Skeletal muscle cell (primary cell): ENCODE data around the gene WRAP73.

Source experiments
- DNase-seq: peaks from one replicate; pipeline ENCODE4 v3.0.0-alpha.2; 2010; ENCODE audit warnings: low read depth
- H3K4me3 ChIP-seq: 2 replicates; pipeline ENCODE4 v1.5.1; 2011; ENCODE audit warnings: low read depth, mild to moderate bottlenecking, control low read depth, low read length, moderate library complexity

Gene WRAP73

GRCh38 chr1:3671371-3672180 lies 21.7 kb upstream of the WRAP73 start:
- H3K4me3 ChIP-seq, result no peak overlapping the region
- DNase-seq, result no peak

- no peak for DNase-seq
- no peak overlapping the region for H3K4me3 ChIP-seq
These were observed 20.9 kb upstream of the WRAP73 start for GRCh38 chr1:3670823-3671265.

- H3K4me3 ChIP-seq, result no peak overlapping the region
- no peak for DNase-seq
These were observed 20.1 kb upstream of the WRAP73 start for GRCh38 chr1:3669971-3670431.

- DNase-seq, result no peak
- no peak overlapping the region for H3K4me3 ChIP-seq
These were observed 19.5 kb upstream of the WRAP73 start for GRCh38 chr1:3669421-3669821.

- DNase-seq, result no peak
- no peak overlapping the region for H3K4me3 ChIP-seq
These were observed 18.8 kb upstream of the WRAP73 start for GRCh38 chr1:3668585-3669300.

GRCh38 chr1:3668148-3668547 lies 18.2 kb upstream of the WRAP73 start:
- H3K4me3 ChIP-seq, result no peak overlapping the region
- DNase-seq, result no peak

GRCh38 chr1:3664700-3665375 lies 14.9 kb upstream of the WRAP73 start:
- H3K4me3 ChIP-seq, result no peak overlapping the region
- DNase-seq, result no peak

GRCh38 chr1:3663999-3664699 lies 14.2 kb upstream of the WRAP73 start:
- H3K4me3 ChIP-seq, result no peak overlapping the region
- DNase-seq, result no peak

GRCh38 chr1:3662080-3662671 lies 12.3 kb upstream of the WRAP73 start:
- no peak for DNase-seq
- H3K4me3 ChIP-seq, result no peak overlapping the region

GRCh38 chr1:3661631-3662030 lies 11.7 kb upstream of the WRAP73 start:
- DNase-seq, result no peak
- no peak overlapping the region for H3K4me3 ChIP-seq

GRCh38 chr1:3660704-3661103 lies 10.8 kb upstream of the WRAP73 start:
- no peak for DNase-seq

GRCh38 chr1:3659093-3659492 lies 9.2 kb upstream of the WRAP73 start:
- H3K4me3 ChIP-seq, result no peak overlapping the region
- DNase-seq, result no peak

More at GRCh38 chr1:3660704-3661103, 10.8 kb upstream of the WRAP73 start:
- H3K4me3 ChIP-seq, result no peak overlapping the region

GRCh38 chr1:3658231-3658615 lies 8.3 kb upstream of the WRAP73 start:
- DNase-seq, result no peak
- H3K4me3 ChIP-seq, result no peak overlapping the region

GRCh38 chr1:3657578-3658230 lies 7.8 kb upstream of the WRAP73 start:
- DNase-seq, result no peak
- no peak overlapping the region for H3K4me3 ChIP-seq

GRCh38 chr1:3657096-3657475 lies 7.2 kb upstream of the WRAP73 start:
- no peak for DNase-seq
- no peak overlapping the region for H3K4me3 ChIP-seq

- DNase-seq, result no peak
- H3K4me3 ChIP-seq, result no peak overlapping the region
These were observed 6.7 kb upstream of the WRAP73 start for GRCh38 chr1:3656450-3657095.

- no peak overlapping the region for H3K4me3 ChIP-seq
- no peak for DNase-seq
These were observed 4.8 kb upstream of the WRAP73 start for GRCh38 chr1:3654549-3655281.

- H3K4me3 ChIP-seq, result no peak overlapping the region
- no peak for DNase-seq
These were observed 3.3 kb upstream of the WRAP73 start for GRCh38 chr1:3653286-3653618.
